Colonic mucosa (tissue), 4 donors: ENCODE data around the gene KRT34. TPM values are rescaled to one million over a fixed set of nuclear protein-coding genes. Genes with fewer than 3 reads are reported as not detected.

Experiments
- DNase-seq: peaks from one replicate; pipeline ENCODE4 v3.0.0-alpha.2; 2020
- H3K27ac ChIP-seq: fragments of 200-600 bp; one replicate; pipeline ENCODE4 v1.8.0; 2021
- H3K27me3 ChIP-seq: fragments of 200-600 bp; one replicate; pipeline ENCODE4 v1.8.0; 2021
- H3K36me3 ChIP-seq: fragments of 200-600 bp; one replicate; pipeline ENCODE4 v1.8.0; 2021
- H3K4me1 ChIP-seq: fragments of 200-600 bp; one replicate; pipeline ENCODE4 v1.8.0; 2021; ENCODE audit warnings: mild to moderate bottlenecking
- H3K4me3 ChIP-seq: fragments of 200-600 bp; one replicate; pipeline ENCODE4 v1.8.0; 2021
- H3K9ac ChIP-seq, 2 donors: one replicate each; pipeline ENCODE4 v1.7.0; 2013; ENCODE audit warnings: control low read depth in 2 of 2, low read depth in 2 of 2, low read length in 2 of 2
- H3K9me3 ChIP-seq: fragments of 200-600 bp; one replicate; pipeline ENCODE4 v1.8.0; 2021
- intact Hi-C: fragments of 100-400 bp; cut with DNase I; formaldehyde crosslinking; loops from one replicate; pipeline ENCODE4 v1.14.1; 2022
- total RNA-seq, 2 donors: library from RNA; stranded (reverse); fragmentation: NEBNext Ultra II Directional in 1 of 2; extraction: Animal tissue kit (Norgen Biotek cat#: 25700) in 1 of 2; gene quantifications; one replicate each; pipeline ENCODE4 v1.2.1, GENCODE V29; 2021
- TF ChIP-seq, protein P1 (sequence below): fragments of 200-600 bp; IDR thresholded peaks from one replicate; pipeline ENCODE4 v1.8.0; 2022; ENCODE audit warnings: antibody characterized with exemption, mild to moderate bottlenecking
- donor health status: healthy.
- donor health status: DM: no; HTN: no; CAD: no.
- donor health status: DM: no; HTN: no; CAD: no.

The KRT34 gene
- total RNA-seq, 2 donors from 2014 or later = not detected

DNA sequence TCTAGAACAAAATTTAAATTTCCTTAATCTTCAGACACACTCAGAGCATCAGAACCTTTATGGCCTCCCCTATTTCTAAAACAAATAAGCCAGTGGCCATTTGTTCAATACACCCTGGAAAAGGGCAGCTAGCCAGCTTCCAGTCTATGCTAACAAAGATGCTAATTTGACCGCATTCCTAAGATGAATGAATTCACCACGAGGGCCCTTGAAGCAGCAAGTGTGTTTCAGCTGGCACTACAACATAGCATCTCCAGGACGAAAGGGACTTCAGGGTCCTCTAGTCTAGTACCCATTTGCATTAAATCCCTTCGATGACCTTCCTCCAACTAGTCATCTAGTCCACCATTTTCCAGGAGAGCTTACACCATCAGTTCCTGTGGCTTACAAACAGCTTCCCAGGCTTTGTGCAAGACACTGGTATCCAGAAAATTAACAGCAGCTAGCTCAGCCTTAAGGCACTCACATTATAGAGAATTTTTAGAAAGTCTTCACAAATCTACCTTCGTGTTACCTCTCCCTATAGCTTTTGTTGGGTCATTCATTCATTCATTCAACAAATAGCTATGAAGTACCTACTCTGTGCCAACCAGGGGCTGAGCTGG is 31.3 kb upstream of the KRT34 start:
- Histone ChIP-seq H3K4me1 (no peaks in the 10 kb centered on the region), H3K27ac (no peak overlapping the region), H3K4me3 (no peak overlapping the region), H3K27me3 (no peaks in the 10 kb centered on the region), H3K9ac (no peak overlapping the region), H3K36me3 (no peaks in the 10 kb centered on the region), H3K9me3 (no peaks in the 10 kb centered on the region)
- TF ChIP-seq, protein P1, sequence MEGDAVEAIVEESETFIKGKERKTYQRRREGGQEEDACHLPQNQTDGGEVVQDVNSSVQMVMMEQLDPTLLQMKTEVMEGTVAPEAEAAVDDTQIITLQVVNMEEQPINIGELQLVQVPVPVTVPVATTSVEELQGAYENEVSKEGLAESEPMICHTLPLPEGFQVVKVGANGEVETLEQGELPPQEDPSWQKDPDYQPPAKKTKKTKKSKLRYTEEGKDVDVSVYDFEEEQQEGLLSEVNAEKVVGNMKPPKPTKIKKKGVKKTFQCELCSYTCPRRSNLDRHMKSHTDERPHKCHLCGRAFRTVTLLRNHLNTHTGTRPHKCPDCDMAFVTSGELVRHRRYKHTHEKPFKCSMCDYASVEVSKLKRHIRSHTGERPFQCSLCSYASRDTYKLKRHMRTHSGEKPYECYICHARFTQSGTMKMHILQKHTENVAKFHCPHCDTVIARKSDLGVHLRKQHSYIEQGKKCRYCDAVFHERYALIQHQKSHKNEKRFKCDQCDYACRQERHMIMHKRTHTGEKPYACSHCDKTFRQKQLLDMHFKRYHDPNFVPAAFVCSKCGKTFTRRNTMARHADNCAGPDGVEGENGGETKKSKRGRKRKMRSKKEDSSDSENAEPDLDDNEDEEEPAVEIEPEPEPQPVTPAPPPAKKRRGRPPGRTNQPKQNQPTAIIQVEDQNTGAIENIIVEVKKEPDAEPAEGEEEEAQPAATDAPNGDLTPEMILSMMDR = no peak
- intact Hi-C loops = no loop called here
- DNase-seq = no peak

DNA sequence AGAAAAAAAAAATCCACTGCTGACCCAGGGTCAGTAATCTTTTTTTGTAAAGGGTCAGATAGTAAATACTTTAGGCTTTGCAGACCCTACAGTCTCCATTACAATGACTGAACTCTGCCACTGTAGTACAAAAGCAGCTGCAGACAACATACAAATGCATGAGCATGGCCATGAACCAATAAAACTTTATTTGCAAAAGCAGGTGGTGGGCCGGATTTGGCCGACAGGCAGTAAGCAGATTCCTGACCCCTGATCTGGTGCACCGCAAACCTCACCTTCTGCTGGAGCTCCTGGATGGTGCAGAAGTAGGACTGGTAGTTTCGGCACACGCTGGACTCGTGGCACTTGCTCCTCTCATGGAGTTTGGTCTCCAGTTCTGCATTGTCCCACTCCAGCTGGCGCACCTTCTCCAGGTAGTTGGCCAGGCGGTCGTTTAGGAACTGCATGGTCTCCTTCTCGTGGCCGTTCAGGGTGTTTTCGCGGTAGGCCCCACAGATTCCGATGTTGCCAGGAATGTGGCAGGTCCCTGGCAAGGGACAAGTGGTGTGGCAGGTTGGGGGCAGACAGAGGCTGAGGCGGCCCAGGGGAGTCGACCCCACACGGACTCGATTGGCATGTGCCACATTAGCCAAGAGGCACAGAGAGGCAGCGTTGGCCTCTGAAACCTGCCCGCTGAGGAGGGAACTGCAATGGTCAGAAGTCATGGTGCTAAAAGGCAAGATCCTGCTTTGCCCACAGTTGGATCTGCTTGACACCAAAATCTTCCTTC is 29.1 kb upstream of the KRT34 start:
- TF ChIP-seq, protein P1 = no peak
- no peaks in the 10 kb centered on the region for H3K9me3 ChIP-seq
- no peak for DNase-seq
- no peak overlapping the region for H3K9ac ChIP-seq
- H3K27me3 ChIP-seq = no peaks in the 10 kb centered on the region
- H3K27ac ChIP-seq = no peak overlapping the region
- H3K4me1 ChIP-seq = no peaks in the 10 kb centered on the region
- no peak overlapping the region for H3K4me3 ChIP-seq
- no peaks in the 10 kb centered on the region for H3K36me3 ChIP-seq
- intact Hi-C loops = no loop called here

DNA sequence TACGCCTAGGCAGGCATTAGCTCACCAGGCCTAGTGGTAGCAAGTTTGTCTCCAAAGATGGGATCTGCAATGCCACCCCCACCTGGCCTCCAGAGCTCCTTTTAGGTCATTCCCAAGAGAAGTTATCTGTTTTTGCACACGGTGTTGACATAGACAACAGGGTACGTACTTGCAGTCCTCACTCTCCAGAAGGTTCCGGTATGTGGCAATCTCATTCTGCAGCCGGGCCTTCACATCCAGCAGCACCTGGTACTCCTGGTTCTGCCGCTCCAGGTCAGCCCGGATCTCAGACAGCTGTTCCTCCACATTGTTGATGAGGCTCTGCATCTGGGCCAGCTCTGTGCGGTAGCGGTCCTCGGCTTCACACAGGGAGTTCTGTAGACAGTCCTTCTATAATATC is 25.1 kb upstream of the KRT34 start:
- Histone ChIP-seq H3K27ac (no peak overlapping the region), H3K36me3 (no peaks in the 10 kb centered on the region), H3K9ac (no peak overlapping the region), H3K4me3 (no peak overlapping the region), H3K27me3 (no peaks in the 10 kb centered on the region), H3K9me3 (no peaks in the 10 kb centered on the region), H3K4me1 (no peaks in the 10 kb centered on the region)
- intact Hi-C loops = no loop called here
- no peak for DNase-seq
- TF ChIP-seq, protein P1 = no peak

DNA sequence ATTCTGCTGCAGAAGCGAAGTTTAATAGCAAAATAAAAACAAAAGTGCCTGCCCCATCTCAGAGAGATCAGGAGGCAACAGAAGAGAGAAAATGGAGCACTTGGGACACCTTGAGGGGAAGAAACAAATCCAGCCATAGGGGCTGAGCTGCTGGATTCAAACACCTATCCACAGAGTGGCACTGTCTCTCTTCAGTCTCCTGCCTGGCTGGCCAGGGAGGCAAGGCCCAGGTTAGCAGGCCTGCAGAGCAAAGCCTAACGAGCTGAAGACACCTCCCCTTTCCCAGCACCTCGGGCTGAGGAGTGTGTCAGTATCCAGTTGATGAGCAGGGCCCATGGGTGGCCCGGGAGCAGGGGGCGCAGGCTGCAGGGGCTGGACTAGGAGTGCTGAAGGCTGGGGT is 24.1 kb upstream of the KRT34 start:
- DNase-seq = no peak

DNA sequence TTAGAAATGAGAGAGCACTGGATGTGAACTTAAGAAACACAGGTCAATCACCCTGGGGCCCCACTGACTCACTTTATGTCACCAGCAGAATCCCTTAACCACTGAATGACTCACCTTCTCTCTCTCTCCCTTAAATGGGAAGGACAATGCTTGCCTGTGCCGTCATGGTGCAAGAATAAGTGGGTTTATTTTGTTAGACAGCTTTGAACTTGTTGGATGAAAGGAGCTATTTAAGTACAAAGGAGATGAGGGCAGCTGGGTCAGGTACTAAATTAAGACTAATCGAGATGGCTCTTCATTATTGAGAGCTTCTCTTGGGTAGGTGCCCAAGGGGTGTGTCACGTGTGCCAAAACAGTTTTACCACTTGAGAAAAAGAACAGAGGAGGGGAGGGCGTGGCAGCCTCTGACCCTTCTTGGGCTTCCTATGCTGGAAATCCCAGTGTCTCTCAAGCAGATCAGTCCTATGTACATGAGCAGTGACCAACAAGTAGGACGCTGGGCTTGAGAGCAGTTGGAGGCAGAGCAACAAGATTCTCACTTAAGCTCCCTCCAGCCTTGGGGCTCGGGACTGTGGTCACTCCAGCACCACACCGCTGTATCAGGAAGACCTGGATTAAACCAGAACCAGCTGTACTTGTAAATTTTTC is 22.0 kb upstream of the KRT34 start:
- Histone ChIP-seq H3K36me3 (no peaks in the 10 kb centered on the region), H3K27ac (no peak overlapping the region), H3K4me1 (no peaks in the 10 kb centered on the region), H3K27me3 (peaks cover 4% of the 10 kb centered on the region), H3K4me3 (no peak overlapping the region), H3K9me3 (no peaks in the 10 kb centered on the region), H3K9ac (no peak overlapping the region)
- intact Hi-C loops = no loop called here
- TF ChIP-seq, protein P1 = no peak
- DNase-seq = no peak

More for the DNA sequence above, 24.1 kb upstream of the KRT34 start:
- H3K36me3 ChIP-seq = no peaks in the 10 kb centered on the region
- H3K27ac ChIP-seq = no peak overlapping the region
- no peak overlapping the region for H3K4me3 ChIP-seq
- H3K9me3 ChIP-seq = no peaks in the 10 kb centered on the region
- no peaks in the 10 kb centered on the region for H3K4me1 ChIP-seq
- H3K9ac ChIP-seq = no peak overlapping the region
- H3K27me3 ChIP-seq = no peaks in the 10 kb centered on the region
- intact Hi-C loops = no loop called here
- TF ChIP-seq, protein P1 = no peak
